HepG2 (cell line): ENCODE data around the gene PPARA. TPM values are rescaled to one million over a fixed set of nuclear protein-coding genes. Genes with fewer than 3 reads are reported as not detected.

ENCODE experiments used
- ADNP ChIP-seq: sonication (generic); formaldehyde crosslinking; IDR thresholded peaks from 2 replicates; pipeline ENCODE4 v1.4.0; 2020; ENCODE audit warnings: missing genetic modification reagents
- CHCHD3 ChIP-seq: sonication (generic); formaldehyde crosslinking; IDR thresholded peaks from 2 replicates; pipeline ENCODE4 v1.8.0; 2022; ENCODE audit warnings: mild to moderate bottlenecking, missing genetic modification reagents, moderate library complexity
- DRAP1 ChIP-seq: IDR thresholded peaks from 2 replicates; pipeline ENCODE4 v1.6.1; 2016; ENCODE audit warnings: missing genetic modification reagents, missing compliant biosample characterization
- GABPB1 ChIP-seq: IDR thresholded peaks from 2 replicates; pipeline ENCODE4 v1.6.1; 2016; ENCODE audit warnings: mild to moderate bottlenecking, missing genetic modification reagents, moderate library complexity, missing compliant biosample characterization
- KDM4B ChIP-seq: sonication (generic); formaldehyde crosslinking; IDR thresholded peaks from 2 replicates; pipeline ENCODE4 v1.4.0; 2020; ENCODE audit warnings: missing genetic modification reagents
- LCORL ChIP-seq, 2 experiments: fragments of 450-650 bp in 1 of 2; sonication (generic) in 1 of 2; formaldehyde crosslinking in 1 of 2; IDR thresholded peaks; 2 replicates each; pipeline versions ENCODE4 v1.5.0 to v1.6.1; 2017 to 2020; ENCODE audit warnings: antibody characterized with exemption in 1 of 2, missing genetic modification reagents in 1 of 2
- NKX3-1 ChIP-seq: sonication (generic); formaldehyde crosslinking; IDR thresholded peaks from 2 replicates; pipeline ENCODE4 v1.5.0; 2020; ENCODE audit warnings: missing genetic modification reagents
- PATZ1 ChIP-seq: sonication (generic); formaldehyde crosslinking; IDR thresholded peaks from 2 replicates; pipeline ENCODE4 v1.4.0; 2020; ENCODE audit warnings: missing genetic modification reagents
- PCBP1 ChIP-seq: fragments of 200-400 bp; formaldehyde crosslinking; IDR thresholded peaks from 2 replicates; pipeline ENCODE4 v1.6.1; 2017; ENCODE audit warnings: mild to moderate bottlenecking, low read depth, low read length, borderline replicate concordance
- TAF1 ChIP-seq: sonication (generic); formaldehyde crosslinking; IDR thresholded peaks from 2 replicates; pipeline ENCODE4 v1.4.0; 2020; ENCODE audit warnings: missing genetic modification reagents
- ZEB1 ChIP-seq: IDR thresholded peaks from 2 replicates; pipeline ENCODE4 v1.6.1; 2012; ENCODE audit warnings: mild to moderate bottlenecking, low read depth, inconsistent platforms; ENCODE audit not compliant: insufficient replicate concordance
- ZNF263 ChIP-seq: sonication (generic); formaldehyde crosslinking; IDR thresholded peaks from 2 replicates; pipeline ENCODE4 v1.4.0; 2020; ENCODE audit warnings: missing genetic modification reagents
- ZNF276 ChIP-seq: sonication (generic); formaldehyde crosslinking; IDR thresholded peaks from 2 replicates; pipeline ENCODE4 v1.4.0; 2020; ENCODE audit warnings: mild to moderate bottlenecking, low read depth, missing genetic modification reagents
- ZNF550 ChIP-seq: sonication (generic); formaldehyde crosslinking; IDR thresholded peaks from 2 replicates; pipeline ENCODE4 v1.4.0; 2020; ENCODE audit warnings: mild to moderate bottlenecking, missing genetic modification reagents, borderline replicate concordance
- polyA plus RNA-seq, 8 experiments: library from polyadenylated mRNA; depleted of rRNA in 3 of 8; stranded (reverse) in 7 of 8; unstranded in 1 of 8; fragments of >200 nt; fragmentation: Illumina TruSeq in 4 of 8; extraction: Trizol in 4 of 8; gene quantifications; 2 replicates each; pipeline versions ENCODE4 v1.2.1 to v1.2.3, GENCODE V29; 2011 to 2016; ENCODE audit warnings: low read depth in 4 of 8, missing spikeins in 1 of 8, mixed read lengths in 1 of 8; ENCODE audit not compliant: insufficient read depth in 1 of 8
- total RNA-seq, 5 experiments: library from RNA; depleted of rRNA; stranded (reverse); fragments of >200 nt; fragmentation: Illumina TruSeq; extraction: Trizol; gene quantifications; 2 replicates each; pipeline ENCODE4 v1.2.3, GENCODE V29; 2016; ENCODE audit warnings: low read depth in 1 of 5

Gene PPARA
- total and polyA plus RNA-seq, 2 of the 13 experiments (the other 11 are each of a cell fraction or from before 2014, with no cell fraction given), result 18.2 to 24.7 TPM

- TF ChIP-seq GABPB1 (CRISPR knock-in tag) (peak; percentile 9; the same call in 1 of the 2 replicates), CHCHD3 (no peak), ZEB1 (peak; percentile 1), DRAP1 (CRISPR knock-in tag) (no peak), PATZ1 (peak; percentile 85), LCORL (IDR thresholded peaks at IDR 0.05) (no peak), LCORL (CRISPR knock-in tag; IDR thresholded peaks at IDR 0.05) (0 out of 2 replicates have a peak, but pooled peaks have one; percentile 28), ZNF263 (peak; percentile 46; the same call in 1 of the 2 replicates), ZNF276 (CRISPR knock-in tag) (no peak), PCBP1 (0 out of 2 replicates have a peak, but pooled peaks have one; percentile 28), KDM4B (CRISPR knock-in tag) (0 out of 2 replicates have a peak, but pooled peaks have one; percentile 0), ADNP (CRISPR knock-in tag) (no peak), TAF1 (CRISPR knock-in tag) (0 out of 2 replicates have a peak, but pooled peaks have one; percentile 6), NKX3-1 (CRISPR knock-in tag) (no peak), ZNF550 (CRISPR knock-in tag) (no peak)
These were observed 43.1 kb upstream of the PPARA start (continued) for GRCh38 chr22:46107089-46107664.
